ENCODE data around the gene RAPGEF3.
A peak's percentile ranks its signal among the peaks of the same experiment; 100 is the strongest.

Gene RAPGEF3

DNA sequence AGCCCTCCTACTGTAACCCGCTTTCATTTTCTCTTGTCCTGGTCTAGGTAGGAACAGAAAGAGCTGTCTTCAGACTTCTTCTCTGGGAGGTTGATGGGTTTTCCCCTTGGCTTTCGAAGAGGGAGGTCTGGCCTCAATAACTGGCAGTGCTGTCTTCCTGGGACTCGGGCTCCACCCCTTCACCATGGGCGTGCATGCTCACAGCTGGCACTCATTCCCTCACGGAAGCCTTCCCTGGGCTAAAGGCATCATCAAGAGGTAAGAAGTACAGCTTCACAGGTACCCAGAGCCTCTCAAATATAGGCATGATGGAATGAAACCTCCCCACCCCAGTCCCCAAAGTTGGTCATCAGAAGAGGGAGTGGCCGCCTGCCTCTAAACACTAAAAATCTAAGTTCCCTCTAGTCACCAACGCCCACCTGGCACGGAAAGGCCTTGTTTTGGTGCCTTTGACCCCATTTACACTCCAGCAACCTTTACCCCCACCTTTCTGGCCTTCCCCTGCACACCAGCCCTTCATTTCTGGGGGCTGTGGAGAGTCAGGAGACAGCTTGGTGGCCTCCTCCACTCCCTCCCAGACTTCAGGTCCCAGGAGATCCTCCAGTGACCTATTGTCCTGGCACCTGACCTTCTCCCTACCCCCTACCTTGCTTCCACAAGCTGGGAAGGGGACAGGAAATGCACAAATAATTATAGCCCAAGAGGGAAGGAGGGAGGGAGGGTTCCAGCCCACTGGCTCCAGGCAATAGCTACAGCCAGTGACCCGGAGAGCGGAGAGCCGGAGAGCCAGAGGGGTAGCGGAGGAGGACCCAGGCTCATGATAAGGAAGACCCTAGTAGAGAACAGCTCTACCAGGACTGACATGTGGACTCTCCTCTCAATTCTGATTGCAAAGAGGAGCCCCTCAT is 2.8 kb downstream of the RAPGEF3 start:
- no peak for DNase-seq

- DNase-seq, result no peak
These were observed 3.8 kb downstream of the RAPGEF3 start for GRCh38 chr12:47754881-47755280.

DNA sequence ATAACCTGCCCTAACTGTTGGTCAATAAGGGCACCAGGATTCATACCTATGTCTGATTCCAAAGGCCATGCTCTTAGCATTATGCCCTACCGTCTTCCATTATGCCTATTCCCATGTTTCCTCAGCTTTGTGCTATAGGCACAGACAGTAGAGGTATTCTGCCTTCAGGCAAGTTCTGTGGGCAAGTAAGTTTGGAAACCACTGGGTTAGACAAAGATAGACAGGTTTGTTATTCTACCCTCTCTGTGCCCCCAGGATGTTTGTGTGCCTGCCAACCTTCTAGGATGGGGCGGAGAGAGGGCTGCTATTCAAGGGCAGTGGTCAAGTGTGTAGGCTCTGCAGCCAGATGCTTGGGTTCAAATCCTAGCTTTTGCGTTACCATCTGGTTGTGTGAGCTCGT is 4.6 kb downstream of the RAPGEF3 start:
- no peak for DNase-seq

DNA sequence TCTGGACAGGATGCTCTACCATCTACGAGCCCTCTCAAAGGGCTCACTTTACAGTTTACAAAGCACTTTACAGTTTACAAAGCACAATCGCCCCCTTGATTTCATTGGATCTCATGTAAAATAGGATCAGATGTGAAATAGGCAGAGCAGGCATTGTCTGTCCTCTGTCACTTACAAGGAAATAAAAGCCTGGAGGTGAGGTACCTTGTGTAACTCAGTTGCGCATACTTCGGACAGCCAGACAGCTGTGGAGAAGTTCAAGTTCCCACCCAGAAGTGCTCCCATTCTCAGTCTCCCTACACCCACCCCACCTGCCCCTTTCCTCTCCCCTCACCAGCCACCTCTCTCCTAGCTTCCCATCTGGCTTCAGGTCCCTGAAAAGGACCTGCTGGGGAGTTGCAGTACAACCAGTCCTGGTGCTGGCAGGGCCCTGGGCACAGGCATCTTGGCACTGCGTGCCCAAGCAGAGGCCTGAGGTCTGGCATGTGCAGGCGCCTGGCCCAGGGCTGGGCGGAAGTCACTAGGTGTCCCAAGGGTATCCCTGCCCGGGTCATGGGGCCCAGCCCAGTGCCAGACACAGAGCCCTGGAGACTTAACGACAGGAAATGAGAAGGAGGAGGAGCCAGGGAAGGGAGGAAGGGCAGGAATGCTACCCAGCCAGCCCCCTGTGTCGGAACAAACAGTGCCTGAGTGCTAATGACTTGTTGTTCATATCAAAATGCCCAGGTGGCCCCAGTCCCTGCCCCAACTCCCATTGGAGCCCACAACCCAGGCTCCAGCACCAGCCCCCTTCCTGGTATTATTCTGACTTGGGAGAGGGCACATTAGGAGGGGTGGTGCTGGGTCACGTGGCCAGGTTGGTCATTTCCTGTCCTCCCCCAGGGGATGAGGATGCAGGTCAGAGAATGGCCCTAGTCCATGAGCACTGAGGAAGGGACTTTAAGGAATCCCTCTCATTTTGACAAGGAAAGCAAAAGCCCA is 5.4 kb downstream of the RAPGEF3 start:
- no peak for DNase-seq

- DNase-seq, result no peak
These were observed 6.1 kb downstream of the RAPGEF3 start for GRCh38 chr12:47752552-47752951.

- no peak for DNase-seq
These were observed 6.6 kb downstream of the RAPGEF3 start for GRCh38 chr12:47752121-47752520.

DNA sequence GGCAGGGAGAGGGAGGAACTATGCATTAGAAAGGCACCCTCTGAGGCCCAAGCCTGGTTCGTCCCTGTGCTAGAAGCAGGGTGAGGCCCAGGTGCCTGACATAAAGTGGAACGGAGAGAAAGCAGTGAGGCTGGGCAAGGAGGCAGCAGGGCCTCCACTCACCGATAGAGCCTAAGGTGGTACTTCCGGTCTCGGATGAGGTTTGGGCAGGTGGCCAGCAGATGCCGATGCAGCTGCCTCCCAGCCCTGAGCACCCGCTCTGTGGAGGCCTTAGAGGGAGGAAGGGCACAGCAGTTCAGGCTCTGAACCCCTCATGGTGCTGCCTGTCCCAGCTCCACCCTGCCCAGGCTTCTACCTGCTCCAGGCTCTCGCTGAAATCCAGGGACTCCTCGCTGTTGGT is 7.1 kb downstream of the RAPGEF3 start:
- DNase-seq, result no peak

GRCh38 chr12:47750916-47751470 is 7.7 kb downstream of the RAPGEF3 start:
- no peak for DNase-seq

DNA sequence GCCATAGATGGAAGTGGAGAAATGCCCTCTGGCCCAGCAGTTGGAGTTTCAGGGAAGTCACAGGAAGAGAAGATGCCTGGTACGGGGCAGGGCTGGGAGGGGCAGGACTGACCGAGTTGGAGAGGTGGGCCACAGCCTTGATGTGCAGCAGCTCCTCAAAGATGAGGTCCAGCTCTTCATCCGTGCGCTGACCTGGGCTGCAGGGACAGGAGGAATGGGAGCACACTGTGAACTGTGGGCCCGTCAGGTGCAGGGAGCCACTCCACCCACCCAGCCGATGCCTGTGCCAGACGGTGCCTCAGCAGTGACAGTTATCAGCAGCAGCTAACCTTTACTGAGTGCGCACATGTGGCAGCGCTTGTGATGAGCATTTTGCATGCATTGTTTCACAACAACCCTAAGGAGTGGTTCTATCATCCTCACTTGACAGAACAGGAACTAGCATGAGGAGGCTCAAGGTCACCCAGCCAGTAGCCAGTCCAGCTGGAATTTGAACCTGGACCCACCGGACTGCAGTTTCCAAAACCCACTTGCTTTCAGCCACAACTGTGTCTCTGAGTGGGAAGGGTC is 8.4 kb downstream of the RAPGEF3 start:
- no peak for DNase-seq

DNA sequence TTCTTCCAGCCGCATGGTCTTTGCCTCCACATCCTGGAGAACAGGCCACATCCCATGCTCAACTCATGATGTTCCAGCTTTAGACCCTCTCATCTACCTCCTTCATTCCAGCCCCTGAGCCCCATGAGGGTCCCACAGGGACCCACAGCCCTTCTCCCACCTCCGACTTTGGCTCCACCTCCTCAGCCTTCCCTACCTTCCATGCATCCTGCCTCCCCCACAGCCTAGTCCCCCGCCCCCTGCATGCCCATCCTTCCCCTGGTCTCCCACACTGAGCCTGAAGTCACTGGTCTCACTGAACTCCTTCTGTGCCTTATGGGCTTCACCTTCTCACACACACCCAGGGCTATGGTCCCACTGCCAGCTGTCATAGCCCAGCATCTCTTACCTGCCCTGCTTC is 9.8 kb downstream of the RAPGEF3 start:
- no peak for DNase-seq

DNA sequence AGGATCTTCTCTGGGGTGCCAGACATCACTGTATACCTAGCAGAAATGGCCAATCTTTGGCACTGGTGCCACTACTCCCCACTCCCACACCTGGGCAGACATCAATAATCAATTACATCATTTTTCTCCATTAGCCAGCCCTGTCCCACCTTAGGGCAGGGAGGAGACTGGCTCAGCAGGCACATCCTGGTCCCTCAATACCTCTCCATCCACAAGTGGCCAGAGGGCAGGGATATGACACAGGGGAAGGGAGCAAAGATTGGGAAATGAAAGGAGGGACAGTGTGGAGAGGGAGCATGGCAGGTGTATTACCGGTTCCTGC is 10.2 kb downstream of the RAPGEF3 start:
- DNase-seq, result no peak

DNA sequence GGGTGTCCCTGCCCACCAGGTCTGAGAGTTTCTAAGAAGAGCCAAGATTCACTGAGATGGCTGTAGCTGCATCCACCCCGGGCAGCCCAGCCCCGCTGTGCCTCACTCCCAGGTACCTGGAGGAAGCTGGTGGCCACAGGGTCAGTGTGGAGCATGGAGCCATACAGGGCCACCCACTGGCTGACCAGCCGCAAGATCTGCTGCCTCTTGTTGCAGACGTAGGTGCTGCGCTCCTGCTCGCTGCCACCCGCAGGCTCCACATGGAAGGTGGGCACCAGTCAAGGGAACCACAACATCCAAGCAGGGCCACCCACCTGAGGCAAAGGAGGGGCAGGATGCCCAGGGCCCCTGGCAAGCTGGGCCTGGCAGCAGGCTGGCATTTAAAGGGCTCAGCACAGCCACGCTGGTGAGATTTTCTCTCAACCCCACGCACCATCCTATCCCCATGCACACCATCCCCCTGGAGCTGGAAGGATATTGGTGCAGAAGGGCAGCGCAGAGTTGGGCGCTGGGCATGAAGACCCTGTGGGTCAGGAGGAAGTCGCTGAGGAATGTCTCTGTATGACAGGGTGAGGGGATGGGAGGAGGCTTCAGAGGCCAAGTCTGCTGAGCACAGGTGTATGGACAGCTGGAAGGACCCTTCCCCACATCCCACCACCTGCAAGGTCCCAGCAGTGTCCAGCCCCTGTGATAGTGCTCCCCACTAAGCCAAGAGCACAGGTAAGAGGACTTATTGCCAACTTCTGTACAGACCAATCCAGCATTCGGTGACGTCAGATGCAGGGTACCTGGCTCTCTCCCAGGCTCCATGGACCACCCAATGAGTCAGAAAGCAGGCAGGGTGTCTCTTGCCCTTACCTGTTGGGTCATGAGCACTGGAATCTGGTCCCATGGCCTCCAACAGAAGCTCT is 10.8 kb downstream of the RAPGEF3 start:
- DNase-seq, result no peak

GRCh38 chr12:47747126-47747525 is 11.6 kb downstream of the RAPGEF3 start:
- no peak for DNase-seq

DNA sequence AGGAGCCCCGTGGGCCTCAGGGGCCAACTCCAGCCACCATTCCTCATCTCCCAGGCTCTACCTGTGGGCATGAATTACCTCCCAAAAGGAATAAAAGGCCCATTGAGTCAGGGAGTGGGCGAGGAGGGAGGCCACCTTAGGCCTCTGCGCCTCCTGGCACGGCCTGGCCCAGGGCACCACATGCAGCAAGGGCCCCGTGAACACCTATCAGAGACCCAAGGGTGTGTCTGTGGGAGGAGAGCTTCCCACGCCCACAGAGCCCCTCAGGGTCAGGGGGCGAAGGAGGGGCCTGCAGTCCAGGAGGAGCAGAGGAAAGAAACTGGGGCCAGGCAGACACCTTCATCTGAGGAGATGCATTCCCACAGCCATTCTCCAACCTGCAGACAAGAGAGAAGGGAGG is 12.2 kb downstream of the RAPGEF3 start:
- no peak for DNase-seq

DNA sequence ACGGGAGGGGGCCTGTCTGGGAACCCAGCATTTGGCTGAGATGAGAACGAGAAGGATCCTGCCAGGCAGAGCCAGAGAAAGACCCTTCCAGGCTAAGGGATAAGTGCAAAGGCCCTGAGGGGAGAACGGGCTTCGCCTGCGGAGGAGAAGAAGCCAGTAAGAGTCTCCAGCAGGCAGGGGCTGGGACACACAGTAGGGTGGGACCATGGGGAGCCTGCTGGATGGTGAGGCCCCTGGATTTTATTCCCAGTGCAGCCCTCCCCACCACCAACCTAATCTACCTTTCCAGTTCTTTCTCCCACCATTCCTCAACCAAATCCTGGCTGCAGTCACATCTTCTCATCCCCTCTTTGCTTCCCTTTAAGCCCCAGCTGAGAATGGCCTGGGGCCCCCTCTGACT is 12.6 kb downstream of the RAPGEF3 start:
- no peak for DNase-seq

- no peak for DNase-seq
These were observed 13.1 kb downstream of the RAPGEF3 start for GRCh38 chr12:47745485-47746041.

- no peak for DNase-seq
These were observed 13.8 kb downstream of the RAPGEF3 start for GRCh38 chr12:47744778-47745436.

GRCh38 chr12:47744005-47744651 is 14.6 kb downstream of the RAPGEF3 start:
- DNase-seq, result no peak

DNA sequence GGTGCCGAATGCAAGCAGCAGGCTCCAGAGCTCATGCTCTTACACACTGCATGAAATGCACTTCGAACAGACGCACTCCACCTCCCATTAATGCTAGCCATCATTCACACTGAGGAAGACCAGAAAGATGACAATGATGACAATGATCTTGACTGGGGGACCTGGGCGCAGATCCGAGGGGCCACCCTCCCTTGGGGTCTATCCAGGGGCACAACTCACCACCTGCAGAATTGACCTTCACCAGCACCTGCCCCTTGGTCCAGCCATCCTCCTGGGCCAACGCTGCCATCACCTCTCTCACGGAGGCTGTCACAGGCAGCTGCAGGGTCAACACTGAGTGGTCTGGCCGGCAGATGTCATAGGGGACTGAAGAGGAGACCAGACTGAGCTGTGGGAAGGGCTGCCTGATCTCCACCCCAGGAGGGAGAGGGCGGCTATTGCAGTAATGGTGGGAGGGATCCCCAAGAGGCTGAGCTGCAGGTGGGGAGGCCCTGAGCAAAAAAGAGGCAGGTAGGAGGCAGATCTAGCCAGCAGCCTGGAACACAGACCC is 15.3 kb downstream of the RAPGEF3 start:
- DNase-seq, result no peak

DNA sequence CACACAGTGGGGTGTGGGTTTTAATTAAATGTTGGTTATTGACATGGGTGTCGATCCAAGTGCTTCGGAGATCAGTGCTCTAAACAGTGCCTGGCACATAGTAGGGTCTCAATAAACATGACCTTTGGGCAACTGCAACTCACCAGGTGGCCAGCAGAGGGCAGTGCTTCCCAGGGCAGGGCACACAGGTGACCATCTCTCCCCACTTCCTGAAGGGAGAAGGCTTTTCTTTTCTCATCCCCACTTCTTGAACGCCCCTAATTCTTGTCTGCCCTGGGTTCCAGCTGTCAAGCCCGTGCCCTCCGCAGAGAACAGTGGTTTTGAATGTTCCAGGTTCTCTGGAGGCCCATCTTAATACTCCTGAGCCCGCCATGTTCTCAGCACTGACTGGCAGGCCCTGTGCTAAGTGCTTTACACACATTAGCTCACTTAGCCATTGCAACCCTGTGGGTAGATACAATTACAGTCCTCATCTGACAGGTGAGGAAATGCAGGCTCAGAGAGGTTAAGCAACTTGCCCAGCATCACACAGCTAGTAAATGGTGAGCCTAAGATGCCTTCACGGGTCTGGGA is 16.3 kb downstream of the RAPGEF3 start:
- peak; percentile 15 for DNase-seq
